HG02870 (cell line): ENCODE results near the gene PMS1.
"Not testable (repeated sequence)": the region's sequence is repeated elsewhere in the genome, so short reads cannot be mapped to it uniquely, and the experiment has no call there.

Experiments
- ATAC-seq: cut with Tn5 transposase; IDR thresholded peaks from one replicate; pipeline ENCODE4 v1.9.1; 2021; ENCODE audit warnings: mild to moderate bottlenecking, moderate library complexity; ENCODE audit not compliant: unreplicated experiment

Gene PMS1

DNA sequence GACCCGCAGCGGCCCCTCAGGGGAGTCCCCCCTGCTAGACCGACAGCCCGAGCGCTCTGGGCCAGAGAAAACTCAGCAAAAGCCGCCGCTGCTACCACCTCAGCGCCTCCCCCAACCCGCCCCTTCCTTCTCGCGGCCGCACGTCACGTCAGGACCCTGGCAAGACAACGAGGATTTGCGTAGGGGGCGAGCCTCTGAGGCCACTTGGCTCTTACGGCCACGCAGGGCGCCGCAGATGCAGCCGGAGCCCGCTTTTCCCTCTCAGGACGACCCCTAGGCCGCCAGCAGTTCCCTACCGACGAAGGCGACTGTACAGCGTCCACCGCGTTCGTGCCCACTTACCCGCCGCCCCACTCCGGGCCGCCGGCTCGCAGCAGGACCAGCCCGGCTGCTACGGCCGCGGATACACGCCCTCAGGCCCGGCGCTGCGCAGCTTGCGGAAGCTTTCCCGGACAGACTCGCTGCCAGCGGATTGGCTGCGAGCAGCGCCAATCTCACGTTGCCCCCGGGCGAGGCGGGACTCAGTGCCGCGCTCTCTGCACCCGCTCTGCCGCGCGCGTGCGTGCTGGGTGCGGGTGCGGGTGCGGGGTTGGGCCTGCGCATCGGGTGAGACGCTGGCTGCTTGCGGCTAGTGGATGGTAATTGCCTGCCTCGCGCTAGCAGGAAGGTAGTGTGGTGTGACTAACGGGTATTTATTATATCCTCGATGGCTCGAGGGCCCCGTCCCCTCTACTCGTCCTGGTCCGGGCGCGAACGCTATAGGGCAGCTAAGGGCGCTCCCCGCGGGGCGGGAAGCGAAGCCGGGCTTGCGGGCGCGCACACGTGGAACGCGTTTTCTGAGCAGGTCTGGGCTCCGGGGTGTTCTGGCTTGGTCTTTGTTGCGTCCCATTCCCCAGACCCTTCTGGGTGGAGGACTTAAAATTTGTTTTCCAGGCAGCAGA is at the start of gene PMS1, which contains the start of gene ORMDL1:
Gene PMS1 (plus strand): TSS at position 524 of the 941 bp plus-strand sequence. CDS start 7,360 bp downstream, outside the sequence.
Gene ORMDL1 (minus strand): TSS at position 413 of the 941 bp plus-strand sequence. CDS start 1,744 bp downstream, outside the sequence.
- peak; percentile 90 for ATAC-seq

GRCh38 chr2:189751080-189751658 is 33.1 kb upstream of the PMS1 start:
- no peak for ATAC-seq

DNA sequence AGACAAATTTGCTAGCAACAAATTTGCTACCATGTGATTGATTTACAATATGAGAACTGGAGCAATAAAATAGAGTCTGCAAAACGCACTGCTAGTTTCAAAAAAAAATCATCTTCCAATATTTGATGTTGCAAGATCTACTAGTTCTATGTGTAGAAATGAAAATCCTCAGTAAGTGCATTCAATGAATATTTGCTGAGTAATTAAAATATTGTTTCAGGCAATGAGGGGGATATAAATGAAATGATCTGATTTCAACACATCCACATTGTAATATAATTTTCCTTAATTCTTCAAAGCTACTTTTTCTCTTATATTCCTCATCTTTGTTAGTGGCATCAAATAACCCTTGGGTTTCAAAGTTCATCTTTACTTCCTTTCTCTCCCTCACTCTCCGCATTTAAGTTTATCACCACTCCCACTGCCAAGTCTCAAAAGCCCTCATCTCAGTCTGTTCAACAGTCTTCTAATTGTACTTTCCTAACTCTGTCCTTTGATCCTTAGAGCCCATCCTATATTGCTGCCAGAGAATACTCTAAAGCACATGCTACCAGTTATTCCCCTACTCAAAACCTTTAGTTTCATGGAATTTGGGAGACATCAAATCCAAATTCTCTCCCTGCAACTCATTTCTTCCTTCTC is 27.8 kb upstream of the PMS1 start:
- ATAC-seq: no peak

DNA sequence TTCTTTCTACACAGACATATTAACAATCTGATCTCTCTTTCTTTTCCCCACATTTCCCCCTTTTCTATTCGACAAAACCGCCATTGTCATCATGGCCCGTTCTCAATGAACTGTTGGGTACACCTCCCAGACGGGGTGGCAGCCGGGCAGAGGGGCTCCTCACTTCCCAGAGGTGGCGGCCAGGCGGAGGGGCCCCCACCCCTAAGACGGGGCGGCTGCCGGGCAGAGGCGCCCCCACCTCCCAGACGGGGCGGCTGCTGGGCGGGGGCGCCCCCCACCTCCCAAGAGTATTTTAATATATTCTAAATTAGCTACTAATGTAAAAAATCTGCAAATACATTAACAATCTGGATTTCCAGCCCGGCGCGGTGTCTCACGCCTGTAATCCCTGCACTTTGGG is 24.1 kb upstream of the PMS1 start:
- not testable (repeated sequence) for ATAC-seq

- no peak for ATAC-seq
These were observed 22.1 kb upstream of the PMS1 start for GRCh38 chr2:189762229-189762550.

DNA sequence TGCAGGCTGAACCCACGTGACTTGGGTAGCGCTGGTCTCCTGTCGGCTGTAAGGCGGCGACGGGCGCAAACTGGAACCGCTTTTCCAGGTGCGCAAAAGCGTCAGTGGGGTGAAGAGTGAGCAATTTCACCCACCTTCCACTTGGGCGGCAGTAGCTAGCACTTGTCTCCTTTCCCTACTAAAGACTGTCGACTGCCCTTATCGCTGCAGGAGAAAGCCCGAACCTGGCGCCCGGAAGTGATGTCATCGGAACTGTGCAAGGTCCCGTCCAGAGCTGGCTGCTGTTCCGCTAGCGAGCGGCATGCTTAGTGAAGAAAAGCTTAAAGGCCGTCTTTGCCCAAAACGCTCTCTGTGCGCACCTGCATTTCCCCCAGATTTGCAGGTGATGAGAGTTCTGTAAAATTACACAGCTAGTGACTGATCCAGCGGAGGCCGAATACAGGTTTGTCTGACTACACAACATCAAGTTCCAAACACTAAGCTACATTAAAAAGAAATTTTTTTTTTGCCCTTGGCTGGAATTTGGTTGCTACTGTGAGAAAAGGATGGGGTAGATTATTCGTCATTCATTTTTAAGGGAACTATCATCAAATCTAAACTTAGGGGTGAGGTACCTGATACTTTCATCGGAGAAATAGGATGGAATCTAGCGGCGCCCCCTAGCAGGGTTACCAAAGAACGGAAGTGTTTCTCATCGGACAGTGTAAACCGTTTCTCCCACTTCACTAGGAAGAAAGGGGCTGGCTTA is 21.5 kb upstream of the PMS1 start, which contains the start of gene OSGEPL1:
Gene OSGEPL1 (minus strand): TSS at position 242 of the 748 bp plus-strand sequence. CDS start 1,152 bp downstream, outside the sequence.
- peak; percentile 96 for ATAC-seq

DNA sequence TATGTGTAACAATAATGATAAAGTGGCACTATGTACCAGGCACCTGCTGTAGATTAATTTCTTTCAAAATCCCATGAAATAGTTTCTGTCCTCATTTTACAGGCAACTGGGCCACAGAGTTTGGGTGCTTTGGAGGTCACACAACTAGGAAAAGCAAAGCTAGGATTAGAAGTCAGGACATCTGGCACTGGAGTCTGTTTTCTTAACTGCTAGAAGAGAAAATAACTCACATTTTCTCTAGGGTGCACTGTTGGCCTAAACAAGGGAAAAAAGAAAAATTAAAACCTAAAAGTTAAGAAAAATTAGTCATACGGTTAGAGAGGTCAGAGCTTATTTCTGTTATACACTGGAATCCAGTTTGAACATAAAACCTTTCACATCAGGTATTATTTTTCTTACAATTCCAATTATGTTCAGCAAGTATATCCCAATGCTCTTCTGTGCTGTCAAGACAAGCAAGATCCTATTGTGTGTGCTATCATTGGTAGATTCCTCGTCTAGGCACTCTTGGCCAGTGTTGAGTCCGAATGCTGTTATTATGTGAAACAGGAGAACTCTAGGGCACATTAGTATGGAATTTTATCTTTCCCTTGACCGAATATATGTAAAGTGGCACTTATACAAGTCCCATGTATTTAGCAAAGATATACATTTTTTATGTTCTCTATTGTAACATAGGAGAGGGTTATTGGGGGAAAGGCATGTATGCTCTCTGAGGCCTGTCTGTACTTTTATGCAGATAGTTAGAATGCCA is 20.2 kb upstream of the PMS1 start:
- ATAC-seq: no peak

GRCh38 chr2:189770590-189771322 is 13.5 kb upstream of the PMS1 start:
- ATAC-seq: no peak

DNA sequence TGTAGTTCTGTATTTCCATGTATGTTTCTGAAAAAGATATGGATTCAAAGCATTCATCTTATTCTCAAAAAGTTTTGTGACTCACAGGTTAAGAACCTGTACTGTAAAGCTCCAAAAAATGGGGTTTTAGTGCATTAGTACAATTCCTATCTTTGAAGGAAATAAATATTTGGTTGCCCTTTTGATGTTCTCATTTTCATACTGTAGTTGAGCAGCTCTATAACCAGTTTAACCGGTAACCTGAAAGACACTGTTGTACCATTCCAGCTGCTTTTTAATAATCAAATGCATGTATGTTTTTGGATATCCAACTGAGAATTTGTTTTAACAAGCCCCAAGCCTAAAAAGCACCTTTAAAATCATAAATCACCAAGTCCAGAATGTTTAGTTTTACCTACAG is 12.0 kb upstream of the PMS1 start:
- no peak for ATAC-seq

- no peak for ATAC-seq
These were observed 2.0 kb upstream of the PMS1 start for GRCh38 chr2:189782221-189782671.

GRCh38 chr2:189783451-189783926 is 761 bp upstream of the PMS1 start:
- peak; percentile 13 for ATAC-seq

GRCh38 chr2:189791338-189792042 is 7.2 kb downstream of the PMS1 start:
- no peak for ATAC-seq

DNA sequence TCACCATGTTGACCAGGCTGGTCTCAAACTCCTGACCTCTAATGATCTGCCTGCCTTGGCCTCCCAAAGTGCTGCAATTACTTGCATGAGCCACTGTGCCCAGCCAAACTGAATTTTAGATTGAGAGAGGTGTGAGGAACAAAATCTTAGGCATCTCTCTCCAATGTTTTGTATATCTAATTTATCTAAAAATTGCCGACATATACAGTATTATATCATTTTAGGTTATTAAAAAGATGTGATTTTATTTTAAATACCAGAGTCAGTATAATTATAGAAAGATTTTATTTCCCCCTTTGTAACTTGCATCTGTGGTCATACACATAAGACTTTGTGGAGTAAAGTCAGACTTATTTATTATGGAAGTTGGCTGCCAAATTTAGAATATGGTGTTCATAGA is 10.1 kb downstream of the PMS1 start:
- no peak for ATAC-seq

- no peak for ATAC-seq
These were observed 13.7 kb downstream of the PMS1 start for GRCh38 chr2:189797902-189798301.

DNA sequence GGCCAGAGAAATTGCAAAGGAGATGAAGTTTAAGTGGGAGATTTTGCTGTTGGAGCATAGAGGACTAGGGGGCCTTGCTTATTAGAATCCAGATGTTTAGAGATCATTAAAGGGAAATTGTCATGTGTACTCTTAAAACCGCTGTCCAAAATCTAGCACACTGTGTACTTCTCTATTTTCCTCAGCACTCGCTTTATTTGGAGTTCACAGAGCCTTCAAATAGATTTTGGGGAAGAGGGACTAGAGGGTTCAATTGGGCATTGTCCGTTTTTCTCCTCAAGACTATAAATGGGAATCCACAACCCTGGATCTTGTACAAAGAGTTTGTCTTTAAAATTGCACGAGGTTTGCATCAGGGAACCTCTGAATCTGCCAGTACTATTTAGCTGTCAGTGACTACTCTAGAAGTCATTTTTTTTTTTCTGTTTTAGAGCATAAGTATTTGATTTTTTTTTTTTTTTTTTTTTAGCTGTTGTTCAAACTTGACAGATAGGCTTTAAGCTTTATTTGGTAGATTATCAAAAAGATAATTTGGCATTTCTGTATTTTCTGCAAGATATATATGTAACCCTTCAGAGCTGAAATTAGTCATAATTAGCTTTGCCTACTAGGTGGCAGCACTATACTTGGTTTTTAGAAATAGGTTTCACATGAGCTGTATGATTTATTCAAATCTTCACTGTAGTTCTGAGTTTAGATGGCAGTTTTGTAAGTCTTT is 14.2 kb downstream of the PMS1 start:
- ATAC-seq: no peak

- no peak for ATAC-seq
These were observed 14.7 kb downstream of the PMS1 start for GRCh38 chr2:189799030-189799331.

GRCh38 chr2:189799531-189799930 is 15.3 kb downstream of the PMS1 start:
- ATAC-seq: no peak

DNA sequence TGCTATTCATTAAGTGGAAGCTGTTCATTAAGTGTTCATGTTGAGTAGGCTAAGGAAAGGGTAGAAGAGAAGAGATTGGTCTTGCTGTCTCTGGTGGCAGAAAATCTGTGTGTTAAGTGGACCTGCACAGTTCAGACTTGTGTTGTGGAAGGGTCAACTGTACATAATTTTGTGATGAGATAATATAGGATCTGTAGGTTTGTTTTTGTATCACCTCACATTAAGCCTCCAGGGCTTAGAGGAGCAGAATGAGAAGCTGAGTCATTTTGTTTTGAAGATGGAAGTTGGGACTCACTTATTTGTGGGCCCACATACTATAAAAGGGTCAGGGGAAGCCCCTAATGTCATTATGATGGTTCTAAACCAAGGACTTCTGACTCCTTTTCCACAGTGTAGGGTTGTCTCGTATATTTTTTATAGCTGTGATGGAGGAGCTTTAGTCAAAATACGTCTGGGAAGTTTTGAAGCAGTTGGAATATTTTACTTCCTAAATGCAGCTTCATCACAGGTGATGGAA is 18.2 kb downstream of the PMS1 start:
- ATAC-seq: no peak
